Measurements from ENCODE around the gene EFNA4.
A peak's percentile ranks its signal among the peaks of the same experiment; 100 is the strongest.

The EFNA4 gene

GRCh38 chr1:155032886-155033285, 30.7 kb upstream of the EFNA4 start:
- DNase-seq (ENCODE audit: low read depth in 2 of 3, low spot score in 2 of 3): no peak

DNA sequence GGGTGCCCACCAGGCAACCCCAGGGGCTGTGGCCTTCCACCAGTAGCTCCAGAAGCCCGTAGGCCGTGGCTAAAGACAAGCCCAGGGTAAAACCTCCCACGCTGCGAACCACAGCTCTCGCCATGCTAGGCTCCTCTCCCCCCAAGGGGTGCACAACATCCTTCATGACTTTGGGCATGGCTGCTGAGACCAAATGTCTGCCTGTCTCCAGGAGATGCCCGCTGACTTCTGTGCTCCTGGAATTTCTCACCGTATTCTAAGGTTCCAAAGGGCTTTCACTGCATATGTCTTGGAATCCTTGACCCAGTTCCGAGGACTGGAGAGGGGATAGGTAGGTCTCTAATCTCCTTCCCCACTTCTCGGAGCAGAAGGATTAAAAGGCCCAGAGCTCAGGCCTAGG, 30.0 kb upstream of the EFNA4 start, which contains the start of the genes DCST1 and DCST2:
Gene DCST1 (plus strand): TSS at position 301 of the 400 bp plus-strand sequence. CDS start 213 bp downstream, outside the sequence.
Gene DCST2 (minus strand): TSS at position 258 of the 400 bp plus-strand sequence. CDS start 80 bp downstream, at position 178.
- no peak for DNase-seq (ENCODE audit: low read depth in 2 of 3, low spot score in 2 of 3)

DNA sequence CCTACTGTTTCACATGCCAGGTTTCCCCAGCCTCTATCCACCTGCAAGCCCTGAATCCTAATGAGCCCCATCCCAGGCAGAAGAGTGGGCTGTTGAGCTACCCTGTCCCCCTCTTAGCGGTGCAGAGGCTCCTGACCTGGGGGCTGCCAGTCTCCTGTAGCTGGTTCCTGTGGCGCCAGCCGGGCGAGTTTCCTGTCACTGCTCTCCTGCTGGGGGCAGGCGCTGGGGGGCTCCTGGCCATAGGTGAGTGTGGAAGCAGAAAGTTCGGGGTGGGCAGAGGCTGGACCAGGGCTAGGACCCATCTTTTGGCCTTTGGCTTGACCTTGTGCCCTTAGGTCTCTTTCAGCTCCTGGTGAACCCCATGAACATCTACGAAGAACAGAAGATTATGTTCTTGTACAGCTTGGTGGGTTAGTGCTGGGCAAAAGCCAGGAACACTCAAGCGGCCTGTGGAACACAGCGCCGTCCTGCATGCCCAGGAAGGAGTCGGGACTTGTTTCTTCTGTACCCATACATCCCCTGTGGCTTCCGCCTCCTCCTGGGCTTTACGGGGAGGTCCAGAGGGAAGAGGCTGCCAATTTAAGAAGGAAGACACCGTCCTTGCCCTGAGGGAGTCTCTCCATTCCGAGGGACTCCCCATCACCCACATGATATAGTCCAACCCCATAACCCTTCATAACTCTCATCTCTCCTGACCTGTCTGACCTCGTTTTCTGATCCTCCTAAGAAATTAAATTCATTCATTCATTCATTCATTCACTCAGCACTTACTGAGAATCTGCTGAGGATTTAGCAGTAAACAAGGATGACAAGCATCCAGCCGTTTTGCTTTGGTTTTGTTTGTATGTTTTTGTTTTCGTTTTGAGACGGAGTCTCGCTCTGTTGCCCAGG, 29.0 kb upstream of the EFNA4 start:
- no peak for DNase-seq (ENCODE audit: low read depth in 2 of 3, low spot score in 2 of 3)

GRCh38 chr1:155035936-155036335, 27.6 kb upstream of the EFNA4 start:
- no peak for DNase-seq (ENCODE audit: low read depth in 2 of 3, low spot score in 2 of 3)

GRCh38 chr1:155037043-155037442, 26.5 kb upstream of the EFNA4 start:
- DNase-seq (ENCODE audit: low read depth in 2 of 3, low spot score in 2 of 3): no peak

- no peak for DNase-seq (ENCODE audit: low read depth in 2 of 3, low spot score in 2 of 3)
Observed at GRCh38 chr1:155037851-155038441, 25.6 kb upstream of the EFNA4 start.

- no peak for DNase-seq (ENCODE audit: low read depth in 2 of 3, low spot score in 2 of 3)
Observed at GRCh38 chr1:155038602-155039307, 24.8 kb upstream of the EFNA4 start.

GRCh38 chr1:155039308-155039669, 24.3 kb upstream of the EFNA4 start:
- DNase-seq (ENCODE audit: low read depth in 2 of 3, low spot score in 2 of 3): no peak

- DNase-seq (ENCODE audit: low read depth in 2 of 3, low spot score in 2 of 3): no peak
Observed at GRCh38 chr1:155040358-155041093, 23.0 kb upstream of the EFNA4 start.

GRCh38 chr1:155042789-155043188, 20.8 kb upstream of the EFNA4 start:
- no peak for DNase-seq (ENCODE audit: low read depth in 2 of 3, low spot score in 2 of 3)

DNA sequence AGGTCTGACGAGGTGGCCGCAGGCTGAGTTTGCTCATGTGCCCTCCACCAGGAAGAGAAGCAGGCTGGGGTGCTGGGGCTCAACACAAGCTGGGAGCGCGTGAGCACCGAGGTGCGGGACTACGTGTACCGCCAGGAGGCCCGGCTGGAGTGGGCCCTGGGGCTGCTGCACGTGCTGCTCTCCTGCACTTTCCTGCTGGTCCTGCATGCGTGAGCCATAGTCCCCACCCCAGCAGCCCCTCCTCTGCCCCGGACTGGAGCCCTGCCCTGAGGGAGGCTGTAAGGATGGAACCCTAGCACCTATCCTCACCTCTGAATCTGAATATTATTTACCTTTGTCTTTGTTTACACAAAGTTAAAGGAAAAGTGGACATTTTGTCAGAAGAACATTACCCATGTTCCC, 20.2 kb upstream of the EFNA4 start:
- DNase-seq (ENCODE audit: low read depth in 2 of 3, low spot score in 2 of 3): no peak

DNA sequence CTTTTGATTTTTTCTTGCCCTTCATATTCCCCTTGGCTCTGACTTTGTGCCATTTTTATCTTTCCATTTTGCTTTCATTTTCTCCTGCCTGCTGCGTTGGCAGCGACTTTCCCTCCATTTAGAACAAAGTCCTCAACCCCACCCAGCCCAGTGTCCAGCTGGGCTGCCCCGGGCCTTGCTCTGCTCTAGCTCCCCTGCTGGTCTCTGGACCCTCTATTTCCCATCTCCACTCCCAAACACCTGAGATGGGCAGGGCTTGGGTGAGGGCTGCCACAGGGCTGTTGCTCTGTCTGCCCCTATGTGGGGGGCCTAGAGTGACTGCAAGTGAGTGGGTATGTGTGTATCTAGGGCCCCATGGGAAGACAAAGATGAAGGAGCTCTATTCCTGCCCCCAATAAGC, 19.7 kb upstream of the EFNA4 start:
- DNase-seq (ENCODE audit: low read depth in 2 of 3, low spot score in 2 of 3): no peak

DNA sequence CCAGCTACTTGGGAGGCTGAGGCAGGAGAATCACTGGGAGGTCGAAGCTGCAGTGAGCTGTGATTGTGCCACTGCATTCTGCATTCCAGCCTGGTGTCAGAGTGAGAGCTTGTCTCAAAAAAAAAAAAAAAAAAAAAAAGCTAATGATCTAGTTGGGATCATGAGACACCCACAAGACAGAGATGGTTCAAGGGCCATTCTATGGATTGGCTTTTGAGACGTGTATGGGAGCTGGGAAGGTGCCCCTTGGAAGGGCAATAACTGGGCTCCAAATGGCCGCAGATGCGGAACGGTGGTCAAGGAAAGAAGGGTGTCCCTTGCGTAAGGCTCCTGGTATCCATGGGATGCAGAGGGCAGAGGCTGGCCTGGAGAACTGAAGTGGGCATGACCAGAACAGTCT, 19.2 kb upstream of the EFNA4 start:
- DNase-seq (ENCODE audit: low read depth in 2 of 3, low spot score in 2 of 3): no peak

- no peak for DNase-seq (ENCODE audit: low read depth in 2 of 3, low spot score in 2 of 3)
Observed at GRCh38 chr1:155044812-155045657, 18.5 kb upstream of the EFNA4 start.

DNA sequence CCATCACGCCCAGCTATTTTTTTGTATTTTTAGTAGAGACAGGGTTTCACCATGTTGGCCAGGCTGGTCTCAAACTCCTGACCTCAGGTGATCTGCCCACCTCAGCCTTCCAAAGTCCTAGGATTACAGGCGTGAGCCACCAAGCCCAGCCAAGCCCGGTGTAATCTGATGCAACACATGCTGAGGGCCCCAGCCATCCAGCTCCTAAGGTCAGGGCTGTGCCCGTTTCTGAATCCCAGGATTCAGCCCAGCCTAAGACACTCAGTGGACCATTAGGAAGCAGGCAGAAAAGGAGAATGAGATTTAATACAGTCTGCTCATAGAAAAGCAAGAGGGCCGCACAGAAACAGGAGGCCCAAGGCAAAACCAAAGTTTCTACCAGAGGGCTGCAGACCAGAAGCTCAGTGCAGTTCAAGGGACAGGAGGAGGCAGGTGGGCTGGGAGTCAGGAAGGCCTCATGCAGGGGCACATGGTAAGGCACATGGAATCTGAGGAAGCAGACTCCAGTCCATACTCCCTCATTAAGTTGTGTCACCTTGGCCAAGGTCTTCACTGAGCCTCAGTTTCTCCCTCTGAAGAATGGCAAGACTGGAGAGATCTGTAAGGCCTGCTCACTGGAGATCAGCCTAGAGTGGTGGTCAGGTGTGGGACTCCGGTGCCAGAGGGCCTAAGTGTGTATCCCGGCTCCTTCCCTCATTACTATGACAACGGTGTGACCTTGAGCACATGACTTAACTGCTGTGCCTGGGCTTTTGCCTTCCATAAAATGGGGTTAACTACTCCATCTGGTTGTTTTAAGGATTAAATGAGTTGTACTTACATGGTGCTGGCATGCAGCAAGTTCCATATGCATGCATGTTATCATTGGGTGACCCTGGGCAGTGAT, 14.8 kb upstream of the EFNA4 start:
- no peak for DNase-seq (ENCODE audit: low read depth in 2 of 3, low spot score in 2 of 3)

GRCh38 chr1:155049651-155050559, 13.6 kb upstream of the EFNA4 start:
- DNase-seq (ENCODE audit: low read depth in 2 of 3, low spot score in 2 of 3): no peak

GRCh38 chr1:155050560-155051341, 12.8 kb upstream of the EFNA4 start, which contains the start of gene ADAM15:
Gene ADAM15, plus strand, starts transcription at chr1:155051316. Its CDS starts 71 bp downstream, at chr1:155051387.
- DNase-seq (ENCODE audit: low read depth in 2 of 3, low spot score in 2 of 3): peak in 2 of 3 experiments; percentile 65 to 69
